HG03469 (cell line): ENCODE data around the gene XRCC2.

Source experiments
- ATAC-seq: cut with Tn5 transposase; IDR thresholded peaks from one replicate; pipeline ENCODE4 v1.9.1; 2021; ENCODE audit warnings: mild to moderate bottlenecking, moderate library complexity, moderate number of reproducible peaks; ENCODE audit not compliant: unreplicated experiment

The XRCC2 gene

DNA sequence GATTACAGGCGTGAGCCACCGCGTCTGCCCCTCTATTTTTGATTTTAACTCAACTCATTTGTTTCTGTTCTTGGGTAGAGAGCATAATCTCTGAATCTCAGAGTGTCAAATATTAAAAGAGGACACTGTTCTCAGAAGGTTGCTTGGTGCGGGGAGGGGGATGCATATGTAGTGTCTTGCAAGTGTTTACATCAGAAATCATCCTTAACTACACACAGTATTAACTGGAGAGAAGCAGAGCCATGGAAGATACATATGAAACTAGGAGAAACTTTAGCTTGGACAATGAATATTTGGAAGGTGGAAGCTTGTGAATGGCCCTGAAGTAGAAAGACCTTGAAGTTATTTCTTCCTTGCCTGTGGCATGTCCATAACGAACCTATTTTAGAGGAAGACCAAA is 57.5 kb downstream of the XRCC2 start:
- no peak for ATAC-seq

DNA sequence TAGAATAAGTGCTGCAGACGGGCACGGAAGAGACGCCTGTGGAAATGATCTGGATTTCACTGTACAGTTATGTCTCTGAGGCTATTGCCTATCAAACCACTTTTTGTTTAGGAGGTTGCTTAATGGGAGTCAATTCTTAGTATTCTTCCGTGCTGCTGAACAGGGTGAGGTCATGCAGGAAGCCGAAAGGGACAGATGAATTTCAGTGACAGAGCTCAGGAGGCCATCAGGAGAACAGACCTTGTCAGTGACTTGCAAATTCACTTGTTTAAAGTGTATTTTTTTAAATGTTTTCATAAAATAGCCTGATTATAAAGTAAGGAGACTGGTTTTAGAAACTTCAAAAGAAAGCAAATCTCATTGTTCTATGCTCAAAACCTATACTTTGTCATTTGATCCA is 58.9 kb downstream of the XRCC2 start:
- no peak for ATAC-seq

DNA sequence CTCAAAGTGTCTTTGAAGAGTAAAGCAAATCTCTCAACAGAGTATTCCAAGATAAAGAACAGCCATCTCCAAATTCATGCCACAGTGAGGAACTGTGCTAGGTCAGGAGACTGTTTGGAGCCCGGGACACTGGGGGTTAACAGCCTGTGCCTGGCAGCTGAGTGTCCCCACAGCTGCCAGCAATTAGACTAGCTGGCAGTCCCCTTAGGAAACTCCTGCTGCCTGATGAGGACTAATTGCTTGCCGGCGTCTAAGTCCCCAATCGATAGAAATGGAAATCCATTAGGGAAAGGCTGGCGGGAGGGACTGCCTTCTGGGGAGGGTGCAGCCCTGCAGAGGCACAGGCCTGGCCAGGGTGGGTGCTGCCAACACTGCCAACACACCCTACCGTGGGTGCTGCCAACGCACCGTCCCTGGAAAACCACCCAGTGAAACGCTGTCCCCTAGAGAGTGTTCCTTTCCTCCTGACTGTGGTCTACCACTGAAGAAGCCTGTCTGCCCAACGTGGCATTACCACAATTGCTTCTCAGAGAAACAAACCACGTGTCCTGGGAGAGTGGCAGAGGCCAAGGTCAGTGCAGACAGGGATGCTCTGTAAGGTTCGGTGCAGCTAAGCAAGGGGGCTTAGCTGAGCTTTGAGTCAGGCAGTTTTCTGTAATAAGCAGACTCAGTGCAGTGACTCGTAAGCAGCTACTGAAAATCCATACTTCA is 60.8 kb downstream of the XRCC2 start:
- no peak for ATAC-seq

DNA sequence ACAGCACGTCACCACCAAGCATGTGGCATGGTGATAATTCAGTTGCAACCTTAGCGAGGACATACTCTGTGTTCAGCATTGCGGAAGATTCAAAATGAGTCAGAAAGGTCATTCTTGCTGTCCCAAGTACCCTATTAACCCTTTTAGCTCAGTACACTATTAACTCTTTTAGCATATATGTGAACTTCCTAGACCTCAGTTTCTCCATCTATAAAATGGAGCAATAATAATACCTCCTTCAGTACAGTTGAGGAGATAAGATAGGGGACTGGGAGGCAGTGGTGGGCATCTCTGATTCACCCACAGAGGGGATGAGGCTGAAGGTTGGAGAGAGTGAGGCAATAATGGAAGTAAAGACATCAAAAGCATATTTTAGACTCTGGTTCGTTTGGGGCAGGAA is 67.3 kb downstream of the XRCC2 start:
- no peak for ATAC-seq

DNA sequence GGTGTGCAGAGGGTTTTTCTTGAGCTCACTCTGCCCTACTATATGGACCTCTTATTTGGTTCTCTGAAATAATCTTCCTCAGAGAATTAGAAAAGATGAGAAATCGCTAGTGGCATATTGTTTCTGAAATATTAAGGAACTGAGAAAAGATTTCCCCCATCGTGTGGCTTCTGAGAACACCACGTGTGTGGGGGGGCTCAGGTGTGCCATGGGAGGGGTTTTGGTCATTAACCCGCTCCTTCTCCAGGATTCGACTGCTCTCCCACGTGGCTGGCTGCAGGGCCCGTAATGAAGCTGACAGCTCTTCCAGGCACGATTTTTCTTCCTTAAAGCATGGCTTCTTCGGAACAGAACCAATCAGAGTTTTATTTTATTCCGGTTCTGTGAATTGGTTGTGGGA is 67.7 kb downstream of the XRCC2 start:
- no peak for ATAC-seq

DNA sequence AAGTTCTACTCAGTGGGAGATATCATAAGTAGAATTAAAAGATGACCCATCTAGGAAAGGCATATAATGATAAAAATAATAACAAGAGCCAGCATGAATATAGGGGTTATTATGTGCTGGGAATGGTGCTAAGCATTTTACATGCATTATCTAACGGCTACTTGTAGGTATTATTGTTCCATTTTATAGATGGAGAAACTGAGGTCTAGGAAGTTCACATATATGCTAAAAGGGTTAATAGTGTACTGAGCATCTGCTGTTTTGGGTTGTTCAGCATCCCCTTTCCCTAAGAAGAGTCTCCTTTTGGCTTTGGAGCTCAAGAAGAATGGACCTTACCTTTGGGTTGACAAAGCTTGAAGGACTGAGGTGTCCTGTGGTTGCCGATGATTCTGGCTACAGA is 68.9 kb downstream of the XRCC2 start:
- no peak for ATAC-seq

DNA sequence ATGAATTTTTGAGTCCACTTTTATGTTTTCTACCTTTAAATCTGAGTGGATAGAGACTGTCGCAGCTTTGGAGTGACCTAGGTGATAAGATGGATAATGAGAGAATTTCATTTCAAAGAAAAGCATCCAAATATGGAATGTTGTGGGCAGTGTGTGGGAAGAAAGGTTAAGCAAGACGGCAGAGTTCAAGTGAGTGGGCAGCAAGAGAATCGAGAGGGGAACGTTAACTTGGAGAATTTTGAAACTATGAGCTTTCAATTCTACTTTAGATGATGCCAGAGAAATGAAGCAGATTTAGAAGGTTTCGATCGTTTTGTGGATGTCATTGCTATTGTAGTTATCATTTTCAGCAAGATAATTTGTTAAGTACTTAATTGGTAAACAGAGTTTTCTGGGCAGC is 73.0 kb downstream of the XRCC2 start:
- no peak for ATAC-seq

DNA sequence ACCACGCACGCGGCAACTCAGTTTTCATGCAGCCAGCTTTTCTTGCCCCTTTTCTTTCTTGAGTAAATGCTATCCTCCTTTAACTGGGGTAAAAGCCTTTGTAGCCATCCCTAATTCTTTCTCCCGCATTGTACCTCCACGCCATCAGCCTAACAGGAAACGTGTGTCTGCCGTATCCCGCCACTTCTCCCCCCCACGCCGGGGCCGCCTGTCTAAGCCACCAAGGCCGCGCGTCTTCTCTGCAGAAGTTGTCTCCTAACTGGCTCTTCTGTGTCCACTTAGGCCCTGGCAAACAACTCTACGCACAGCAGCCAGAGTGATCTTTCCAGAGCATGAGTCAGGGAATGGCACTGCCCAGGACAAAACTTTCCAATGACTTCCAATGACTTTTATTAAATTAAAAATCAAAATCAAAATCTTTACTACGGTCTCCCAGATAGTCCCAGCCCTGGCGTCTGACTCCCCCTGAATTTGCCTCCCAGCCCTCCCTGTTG is 74.6 kb downstream of the XRCC2 start:
- no peak for ATAC-seq

DNA sequence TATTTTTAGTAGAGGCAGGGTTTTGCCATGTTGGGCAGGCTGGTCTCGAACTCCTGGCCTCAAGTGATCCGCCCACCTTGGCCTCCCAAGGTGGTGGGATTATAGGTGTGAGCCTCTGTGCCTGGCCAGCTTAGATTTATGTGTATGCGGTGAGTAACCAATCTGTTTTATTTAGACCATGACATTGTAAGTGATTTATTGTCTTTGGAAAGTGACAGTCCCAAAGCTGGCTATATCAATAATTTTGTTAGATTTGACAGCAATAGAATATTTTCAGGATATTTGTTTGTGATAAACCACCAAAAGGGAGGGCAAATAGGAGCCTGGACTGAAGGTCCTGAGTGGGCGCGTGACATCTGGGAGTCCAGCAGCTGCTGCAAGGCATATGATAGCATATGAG is 75.7 kb downstream of the XRCC2 start:
- ATAC-seq: no peak

DNA sequence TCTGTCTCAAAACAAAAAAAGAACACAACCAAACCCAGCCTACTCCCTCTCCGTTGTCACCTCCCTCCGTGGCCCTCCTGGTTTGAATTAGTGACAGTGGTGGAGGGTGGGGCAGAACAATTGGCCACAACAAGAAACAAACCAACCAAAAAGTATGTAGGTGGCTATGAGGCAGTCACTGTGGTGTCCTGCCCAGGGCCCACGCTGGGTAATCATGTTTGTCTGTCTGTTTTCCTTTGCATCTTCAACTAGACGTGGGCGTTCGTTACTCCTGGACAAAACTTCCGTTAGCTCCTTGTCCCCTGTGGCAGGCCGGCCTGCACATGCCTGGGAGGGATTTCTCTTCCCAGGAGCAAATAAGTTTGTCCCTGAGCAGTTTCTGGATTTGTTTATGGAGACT is 78.4 kb downstream of the XRCC2 start:
- no peak for ATAC-seq

DNA sequence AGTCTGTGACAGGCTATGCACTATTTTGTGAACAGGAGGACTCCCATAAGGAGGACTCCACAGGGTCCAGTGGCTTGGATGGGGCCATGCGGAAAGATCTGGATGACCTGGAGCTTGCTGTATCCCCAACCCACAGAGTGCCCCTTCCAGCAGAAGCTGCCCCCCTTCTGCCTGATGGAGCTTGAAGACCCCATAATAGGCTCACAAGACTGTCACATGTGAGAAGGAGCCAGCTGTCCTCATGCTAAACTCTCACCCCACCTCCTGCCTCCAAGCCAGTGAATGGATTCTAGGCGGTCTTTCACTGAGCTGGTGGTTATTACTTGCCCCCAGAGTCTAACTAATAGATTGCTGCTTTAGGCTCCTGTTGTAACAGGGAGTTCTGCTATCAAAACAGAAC is 79.1 kb downstream of the XRCC2 start:
- ATAC-seq: no peak
